SU-DHL-6 (cell line): Measurements from ENCODE around the gene GLIS2.

ENCODE experiments used
- CTCF ChIP-seq: fragments of 200-600 bp; sonication (generic); IDR thresholded peaks from one replicate; pipeline ENCODE4 v1.5.1; 2017; ENCODE audit warnings: antibody characterized with exemption, mild to moderate bottlenecking, low read length, moderate library complexity; ENCODE audit not compliant: insufficient read depth, poor library complexity, severe bottlenecking
- EZH2phosphoT487 ChIP-seq: fragments of 200-600 bp; sonication (generic), shearing (Covaris generic); conservative IDR thresholded peaks from 2 replicates; pipeline ENCODE4 v1.6.1; 2018; ENCODE audit warnings: mild to moderate bottlenecking, antibody characterized with exemption, low read length, moderate library complexity, mixed read lengths

GRCh38 chr16:4350365-4350786, 34.5 kb downstream of the GLIS2 start:
- TF ChIP-seq CTCF (no peak), EZH2phosphoT487 (no peak)
